ENCODE data around the gene WDR88.
A peak's percentile ranks its signal among the peaks of the same experiment; 100 is the strongest.
"Not testable (repeated sequence)": the region's sequence is repeated elsewhere in the genome, so short reads cannot be mapped to it uniquely, and the experiment has no call there.

Gene WDR88

GRCh38 chr19:33211794-33212435 lies 80.0 kb downstream of the WDR88 start:
- DNase-seq (ENCODE audit: low spot score) = no peak

DNA sequence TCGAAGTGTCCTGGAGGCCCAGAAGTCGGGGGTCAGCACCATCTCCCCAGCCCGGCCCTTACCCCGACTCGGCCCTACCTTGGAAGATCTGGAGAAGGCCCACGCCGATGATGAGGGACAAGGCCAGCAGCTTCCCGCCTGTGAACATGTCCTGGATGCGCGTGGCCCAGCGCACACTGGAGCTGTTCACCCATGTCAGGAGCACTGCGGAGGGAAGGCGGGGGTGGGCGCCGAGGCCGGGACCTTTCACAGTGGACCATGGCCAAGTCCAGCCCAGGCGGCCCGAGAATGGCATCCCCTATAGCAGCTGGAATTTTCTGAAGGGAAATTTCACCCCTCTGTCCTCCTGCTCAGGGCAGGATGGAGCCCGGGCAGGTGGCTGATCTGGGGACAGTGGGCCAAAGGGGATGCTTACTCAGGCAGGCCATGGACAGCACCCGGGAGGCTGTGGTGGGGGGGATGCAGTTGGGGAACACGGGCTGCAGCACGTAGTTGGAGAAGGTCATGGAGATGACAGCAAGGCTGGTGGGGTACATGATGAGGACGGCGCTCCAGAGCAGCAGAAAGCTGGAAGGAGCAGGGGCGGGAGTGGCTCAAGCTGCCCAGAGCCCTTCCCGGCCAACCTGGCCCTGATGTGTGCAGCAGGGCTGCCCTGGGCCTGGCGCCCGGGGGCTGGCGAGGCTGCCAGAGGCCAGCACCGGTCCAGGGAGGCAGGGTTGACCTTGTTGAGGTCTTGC lies 80.7 kb downstream of the WDR88 start:
- DNase-seq (ENCODE audit: low spot score) = no peak

DNA sequence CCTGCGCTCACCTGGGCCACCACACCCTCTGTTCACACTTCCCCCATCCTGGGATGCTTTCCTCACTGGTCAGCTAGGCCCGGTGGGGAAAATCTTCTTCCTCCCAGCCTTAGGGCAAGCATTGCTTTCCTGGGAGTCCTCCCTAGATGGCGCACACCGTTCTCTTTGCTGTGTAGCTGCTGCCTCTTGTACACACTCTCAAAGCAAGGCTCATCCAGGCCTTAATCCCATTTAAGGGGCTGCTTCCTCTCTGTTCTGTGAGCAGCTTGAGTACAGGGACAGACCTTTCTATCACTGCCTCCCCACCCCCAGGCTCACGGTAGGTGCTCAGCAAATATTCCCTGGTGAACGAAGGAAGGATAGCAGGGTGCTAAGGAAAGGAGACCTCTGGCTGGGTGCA lies 82.7 kb downstream of the WDR88 start:
- DNase-seq (ENCODE audit: low spot score) = peak; percentile 57

- DNase-seq (ENCODE audit: low spot score) = no peak
These were observed 83.7 kb downstream of the WDR88 start for GRCh38 chr19:33215438-33216197.

DNA sequence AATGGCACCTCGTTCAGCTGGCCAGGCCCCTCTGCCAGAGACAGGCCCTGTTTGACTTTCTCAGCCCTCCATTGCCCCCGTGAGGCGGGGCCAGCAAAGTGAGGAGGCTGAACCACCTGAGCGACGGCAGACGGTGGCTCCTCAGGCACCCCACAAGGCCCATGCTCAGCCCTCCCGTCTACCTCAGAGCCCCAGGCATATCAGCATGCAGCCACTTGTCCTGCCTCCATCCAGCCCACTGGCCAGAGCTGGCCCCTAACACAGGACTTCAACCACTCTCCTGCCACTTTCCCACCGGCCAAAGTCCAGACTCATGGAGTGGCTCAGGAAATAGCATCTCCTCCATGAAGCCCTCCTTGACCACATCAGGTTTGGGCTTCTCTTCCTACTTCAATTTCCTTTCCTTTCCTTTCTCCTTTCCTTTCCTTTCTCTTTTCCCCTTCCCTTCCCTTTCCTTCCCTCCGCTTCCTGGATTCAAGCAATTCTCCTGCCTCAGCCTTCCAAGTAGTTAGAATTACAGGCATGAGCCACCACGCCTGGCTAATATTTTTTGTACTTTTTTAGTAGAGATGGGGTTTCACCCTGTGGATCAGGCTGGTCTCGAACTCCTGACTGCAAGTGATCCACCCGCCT lies 84.4 kb downstream of the WDR88 start:
- no peak for DNase-seq (ENCODE audit: low spot score)

DNA sequence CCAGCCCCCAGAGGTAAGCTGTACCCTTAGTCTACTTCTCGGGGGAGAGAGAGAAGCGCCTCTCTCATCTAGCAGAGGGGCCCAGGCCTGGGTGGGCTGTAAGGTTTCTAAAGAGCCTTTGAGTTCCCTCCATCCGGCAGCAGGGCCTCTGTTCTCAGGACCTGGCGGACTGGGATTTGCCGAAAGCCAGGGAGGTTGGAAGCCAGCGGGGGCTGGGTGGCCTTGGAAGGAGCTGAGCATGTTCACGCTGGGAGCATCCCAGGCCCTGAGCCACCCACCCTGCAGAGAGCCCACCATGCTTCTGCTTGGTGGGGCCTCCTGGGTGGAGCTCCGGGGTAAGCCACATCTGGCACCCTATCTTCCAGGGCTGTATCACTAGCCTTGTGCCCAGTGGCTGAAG lies 86.0 kb downstream of the WDR88 start:
- DNase-seq (ENCODE audit: low spot score) = no peak

- DNase-seq (ENCODE audit: low spot score) = no peak
These were observed 87.4 kb downstream of the WDR88 start for GRCh38 chr19:33219261-33219815.

- no peak for DNase-seq (ENCODE audit: low spot score)
These were observed 88.2 kb downstream of the WDR88 start for GRCh38 chr19:33220115-33220514.

DNA sequence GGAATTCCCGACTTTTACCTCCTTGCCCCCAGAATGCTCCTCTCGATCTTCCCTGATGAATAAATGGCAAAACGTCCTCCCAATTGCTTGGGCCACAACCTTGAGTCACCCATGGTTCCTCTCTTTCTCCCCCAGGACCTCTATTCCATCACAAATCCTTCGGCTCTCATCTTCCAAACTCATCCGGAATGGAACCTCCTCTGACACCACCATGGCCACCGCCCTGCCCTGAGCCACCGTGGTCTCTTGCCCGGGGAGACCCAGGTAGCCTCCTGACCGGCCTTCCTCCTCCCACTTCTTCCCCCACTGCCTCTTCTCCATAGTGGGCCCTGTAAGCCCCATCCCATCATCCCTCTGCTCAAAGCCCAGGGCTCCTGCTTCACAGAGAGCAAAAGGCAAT lies 88.8 kb downstream of the WDR88 start:
- DNase-seq (ENCODE audit: low spot score) = no peak

GRCh38 chr19:33221638-33222037 lies 89.7 kb downstream of the WDR88 start:
- DNase-seq (ENCODE audit: low spot score) = no peak

GRCh38 chr19:33222255-33222654 lies 90.3 kb downstream of the WDR88 start:
- not testable (repeated sequence) for DNase-seq (ENCODE audit: low spot score)

DNA sequence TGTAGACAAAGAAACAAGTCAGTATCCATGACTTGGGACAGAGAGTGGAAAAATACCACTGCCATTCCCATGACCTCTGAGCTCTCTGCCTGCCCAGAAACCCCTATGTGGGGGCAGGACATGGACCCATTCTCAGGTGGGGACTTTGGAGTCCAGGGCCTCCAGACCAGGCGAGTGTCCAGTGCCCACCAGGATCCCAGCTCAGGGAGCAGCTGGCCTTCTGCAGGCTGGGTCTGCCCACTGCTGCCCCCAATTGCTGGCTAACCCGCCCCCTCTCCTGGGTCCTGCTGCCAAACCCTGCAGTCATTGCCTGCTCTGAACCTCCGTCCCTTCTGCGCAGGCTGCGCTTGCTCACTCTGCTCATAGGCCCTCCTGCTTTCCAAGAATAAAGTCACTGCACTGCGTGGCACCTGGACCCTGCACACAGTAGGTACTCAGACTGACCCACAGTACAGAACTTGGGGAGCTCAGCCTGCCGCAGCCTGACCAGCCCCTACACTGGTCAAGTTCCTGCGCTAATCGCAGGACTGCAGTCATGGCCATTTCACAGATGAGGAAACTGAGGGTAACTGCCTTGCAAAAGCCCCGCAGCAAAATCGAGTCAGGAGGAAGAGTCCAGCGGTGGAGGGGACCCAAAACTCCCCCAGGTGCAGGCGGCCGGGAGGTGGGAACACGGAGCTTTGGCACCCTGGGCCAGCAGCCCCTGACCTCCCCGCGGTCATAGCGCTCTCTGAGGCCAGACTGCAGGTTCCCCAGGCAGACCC lies 93.0 kb downstream of the WDR88 start:
- no peak for DNase-seq (ENCODE audit: low spot score)

Data from AG20443 (cell line).